Activated CD4-positive, alpha-beta T cell treated with anti-CD3 and anti-CD28 coated beads for 36 hours (primary cell): ENCODE results near the gene FAM217B. TPM values are rescaled to one million over a fixed set of nuclear protein-coding genes. Genes with fewer than 3 reads are reported as not detected.
A peak's percentile ranks its signal among the peaks of the same experiment; 100 is the strongest.

Experiments
- ATAC-seq: fragments of 200-7000 bp; cut with Tn5 transposase; one replicate; pipeline ENCODE4 v1.10.0; 2021; ENCODE audit warnings: mild to moderate bottlenecking, moderate library complexity
- CTCF ChIA-PET: fragments of 350-600 bp; sonication (Branson Sonifier 250); formaldehyde crosslinking; loops from one replicate; lab custom pipeline; 2021; ENCODE audit warnings: antibody characterized with exemption; lab: Charles Lee
- POLR2A ChIA-PET: fragments of 350-600 bp; sonication (Branson Sonifier 250); formaldehyde crosslinking; loops from one replicate; lab custom pipeline; 2021; ENCODE audit warnings: antibody characterized with exemption, inconsistent platforms; lab: Charles Lee
- DNase-seq: peaks from one replicate; pipeline ENCODE4 v3.0.0-alpha.2; 2020
- H3K27ac Mint-ChIP-seq: one replicate; pipeline ENCODE4 v1.8.0; 2021; ENCODE audit warnings: mixed read lengths
- H3K27me3 Mint-ChIP-seq: one replicate; pipeline ENCODE4 v1.8.0; 2021; ENCODE audit warnings: mixed read lengths
- H3K36me3 Mint-ChIP-seq: one replicate; pipeline ENCODE4 v1.8.0; 2021; ENCODE audit warnings: low read depth, mixed read lengths
- H3K4me1 Mint-ChIP-seq: one replicate; pipeline ENCODE4 v1.8.0; 2021; ENCODE audit warnings: mixed read lengths
- H3K4me3 Mint-ChIP-seq: one replicate; pipeline ENCODE4 v1.8.0; 2021; ENCODE audit warnings: mild to moderate bottlenecking, moderate library complexity, mixed read lengths
- H3K9me3 Mint-ChIP-seq: one replicate; pipeline ENCODE4 v1.8.0; 2021; ENCODE audit warnings: low read depth, mixed read lengths
- intact Hi-C, 2 experiments: fragments of 100-400 bp; cut with DNase I in 1 of 2; cut with micrococcal nuclease in 1 of 2; formaldehyde crosslinking; loops; one replicate each; pipeline versions ENCODE4 v1.14.2 to v1.15.1; 2022 to 2024; cut with DNase I, micrococcal nuclease
- total RNA-seq, 2 experiments: library from RNA; stranded (reverse); gene quantifications; one replicate each; pipeline ENCODE4 v1.2.3, GENCODE V29; 2021

Gene FAM217B
- total RNA-seq, 2 experiments from 2014 or later: 25.6 to 33.2 TPM

- H3K27me3 Mint-ChIP-seq: no peaks in the 10 kb centered on the region
- H3K4me3 Mint-ChIP-seq: no peak overlapping the region
- intact Hi-C loops: no loop called here
- POLR2A ChIA-PET: no interaction called here
- H3K27ac Mint-ChIP-seq: no peak overlapping the region
- DNase-seq (no peak), ATAC-seq (no peak)
- no peaks in the 10 kb centered on the region for H3K9me3 Mint-ChIP-seq
- H3K4me1 Mint-ChIP-seq: no peaks in the 10 kb centered on the region
- CTCF ChIA-PET: no interaction called here
- no peaks in the 10 kb centered on the region for H3K36me3 Mint-ChIP-seq
Measured at GRCh38 chr20:59976156-59976782, 36.1 kb downstream of the FAM217B start.

- no peak for DNase-seq
- POLR2A ChIA-PET: no interaction called here
- ATAC-seq: no peak
- Mint-ChIP-seq H3K9me3 (no peaks in the 10 kb centered on the region), H3K4me3 (no peak overlapping the region), H3K27ac (no peak overlapping the region), H3K27me3 (no peaks in the 10 kb centered on the region), H3K36me3 (no peaks in the 10 kb centered on the region), H3K4me1 (no peaks in the 10 kb centered on the region)
- CTCF ChIA-PET: no interaction called here
- intact Hi-C loops: no loop called here
Measured at GRCh38 chr20:59977086-59977485, 36.9 kb downstream of the FAM217B start.

DNA sequence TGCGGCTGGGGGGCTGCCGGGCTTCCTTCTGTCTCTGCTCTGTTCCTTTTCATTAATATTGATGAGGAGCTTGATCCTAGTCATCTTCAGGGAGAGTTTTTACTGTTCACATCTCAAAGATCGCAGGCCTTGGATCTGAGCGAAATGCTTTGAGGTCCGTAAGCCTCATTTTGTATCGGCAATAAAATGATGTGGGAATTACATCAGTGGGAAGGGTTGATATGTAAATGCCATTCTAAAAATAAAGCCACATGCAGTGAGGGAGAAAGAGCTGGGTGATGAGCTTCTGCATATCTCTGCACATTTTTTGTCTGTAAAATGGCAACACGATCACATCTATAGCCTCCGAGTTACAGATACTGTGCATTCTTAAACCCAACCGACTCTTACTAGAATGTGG is 42.9 kb downstream of the FAM217B start:
- intact Hi-C loops: no loop called here
- no peak for DNase-seq
- Mint-ChIP-seq H3K9me3 (no peaks in the 10 kb centered on the region), H3K27ac (no peak overlapping the region), H3K4me3 (no peak overlapping the region), H3K27me3 (no peaks in the 10 kb centered on the region), H3K4me1 (no peaks in the 10 kb centered on the region), H3K36me3 (no peaks in the 10 kb centered on the region)
- ChIA-PET POLR2A (no interaction called here), CTCF (no interaction called here)
- ATAC-seq: no peak

- intact Hi-C loops: no loop called here
- Mint-ChIP-seq H3K27ac (no peak overlapping the region), H3K4me3 (no peak overlapping the region), H3K27me3 (no peaks in the 10 kb centered on the region), H3K36me3 (no peaks in the 10 kb centered on the region), H3K9me3 (no peaks in the 10 kb centered on the region), H3K4me1 (no peaks in the 10 kb centered on the region)
- ChIA-PET CTCF (no interaction called here), POLR2A (no interaction called here)
- no peak for ATAC-seq
- DNase-seq: no peak
Measured at GRCh38 chr20:59984541-59984940, 44.4 kb downstream of the FAM217B start.

DNA sequence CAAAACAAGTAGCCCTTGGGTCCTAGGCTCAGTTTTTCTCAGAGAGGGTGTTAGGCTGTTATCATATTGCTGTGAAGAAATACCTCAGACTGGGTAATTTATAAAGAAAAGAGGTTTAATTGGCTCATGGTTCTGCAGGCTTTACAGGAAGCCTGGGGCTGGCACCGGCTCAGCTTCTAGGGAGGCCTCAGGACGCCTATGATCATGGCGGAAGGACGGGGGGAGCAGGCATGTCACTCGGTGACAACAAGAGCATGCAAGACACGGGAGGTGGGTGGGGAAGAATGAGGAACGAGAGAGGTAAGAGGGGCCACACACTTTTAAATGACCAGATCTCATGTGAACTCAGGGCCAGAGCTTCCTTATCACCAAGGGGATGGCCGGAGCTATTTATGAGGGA is 45.0 kb downstream of the FAM217B start:
- H3K27me3 Mint-ChIP-seq: no peaks in the 10 kb centered on the region
- ATAC-seq: no peak
- H3K27ac Mint-ChIP-seq: no peak overlapping the region
- no peaks in the 10 kb centered on the region for H3K4me1 Mint-ChIP-seq
- no peak for DNase-seq
- peaks cover 2% of the 10 kb centered on the region for H3K36me3 Mint-ChIP-seq
- no peak overlapping the region for H3K4me3 Mint-ChIP-seq
- POLR2A ChIA-PET: no interaction called here
- no peaks in the 10 kb centered on the region for H3K9me3 Mint-ChIP-seq
- intact Hi-C loops: no loop called here
- CTCF ChIA-PET: interaction anchor here (0.6 to 1.0 kb wide), 2 partner anchors 73 to 220 kb away, joined by 3 to 4 read pairs; no protein-coding TSS in a partner anchor

GRCh38 chr20:59985864-59986263 is 45.7 kb downstream of the FAM217B start:
- intact Hi-C loops: no loop called here
- DNase-seq (peak; percentile 27), ATAC-seq (no peak)
- ChIA-PET CTCF (interaction anchor here (0.6 to 1.0 kb wide), 2 partner anchors 72 to 219 kb away, joined by 3 to 4 read pairs; no protein-coding TSS in a partner anchor), POLR2A (no interaction called here)
- H3K9me3 Mint-ChIP-seq: no peaks in the 10 kb centered on the region
- H3K4me3 Mint-ChIP-seq: no peak overlapping the region
- H3K27ac Mint-ChIP-seq: no peak overlapping the region
- no peaks in the 10 kb centered on the region for H3K27me3 Mint-ChIP-seq
- no peaks in the 10 kb centered on the region for H3K4me1 Mint-ChIP-seq
- peaks cover 2% of the 10 kb centered on the region for H3K36me3 Mint-ChIP-seq

DNA sequence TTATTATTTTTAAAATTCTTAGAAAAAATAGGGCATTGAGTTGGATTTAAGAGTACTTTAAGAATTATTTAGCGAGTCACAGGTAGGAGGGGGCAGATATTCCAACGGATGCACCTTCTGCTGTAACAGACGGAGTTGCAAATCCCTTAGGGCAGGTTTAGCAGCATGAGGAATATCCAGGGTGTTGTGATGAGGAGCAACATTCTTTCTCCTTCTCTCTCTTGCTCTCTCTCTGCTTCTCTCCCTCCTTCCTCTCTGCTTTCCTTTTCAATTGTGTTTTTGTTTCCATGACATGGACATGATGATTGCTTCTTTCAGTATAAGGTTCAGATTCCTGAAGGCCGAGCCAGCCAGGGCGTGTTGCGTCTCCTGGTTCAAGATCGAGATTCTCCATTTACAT is 46.9 kb downstream of the FAM217B start:
- H3K36me3 Mint-ChIP-seq: peaks cover 2% of the 10 kb centered on the region
- no peak overlapping the region for H3K4me3 Mint-ChIP-seq
- CTCF ChIA-PET: no interaction called here
- ATAC-seq: no peak
- no peaks in the 10 kb centered on the region for H3K4me1 Mint-ChIP-seq
- H3K27ac Mint-ChIP-seq: no peak overlapping the region
- DNase-seq: no peak
- no peaks in the 10 kb centered on the region for H3K9me3 Mint-ChIP-seq
- intact Hi-C loops: no loop called here
- POLR2A ChIA-PET: no interaction called here
- H3K27me3 Mint-ChIP-seq: no peaks in the 10 kb centered on the region

DNA sequence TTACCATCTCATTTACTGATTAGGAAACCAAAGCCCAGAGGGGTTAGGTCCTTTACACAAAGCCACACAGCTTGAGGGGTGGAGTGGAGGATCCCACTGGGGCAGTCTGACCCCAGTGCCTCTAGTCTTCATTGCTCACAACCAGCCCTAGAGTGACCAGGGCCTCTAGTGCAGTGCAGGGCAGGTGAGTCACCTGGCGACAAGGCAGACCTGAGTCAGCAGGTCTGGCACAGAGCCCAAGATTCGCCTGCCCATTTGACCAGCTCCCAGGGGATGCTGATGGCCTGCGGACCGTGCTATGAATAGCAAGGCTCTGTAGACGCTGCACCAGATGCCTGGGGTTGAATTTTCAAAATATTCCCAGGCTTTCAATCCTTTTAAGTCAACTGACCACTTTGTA is 48.0 kb downstream of the FAM217B start:
- no peaks in the 10 kb centered on the region for H3K9me3 Mint-ChIP-seq

DNA sequence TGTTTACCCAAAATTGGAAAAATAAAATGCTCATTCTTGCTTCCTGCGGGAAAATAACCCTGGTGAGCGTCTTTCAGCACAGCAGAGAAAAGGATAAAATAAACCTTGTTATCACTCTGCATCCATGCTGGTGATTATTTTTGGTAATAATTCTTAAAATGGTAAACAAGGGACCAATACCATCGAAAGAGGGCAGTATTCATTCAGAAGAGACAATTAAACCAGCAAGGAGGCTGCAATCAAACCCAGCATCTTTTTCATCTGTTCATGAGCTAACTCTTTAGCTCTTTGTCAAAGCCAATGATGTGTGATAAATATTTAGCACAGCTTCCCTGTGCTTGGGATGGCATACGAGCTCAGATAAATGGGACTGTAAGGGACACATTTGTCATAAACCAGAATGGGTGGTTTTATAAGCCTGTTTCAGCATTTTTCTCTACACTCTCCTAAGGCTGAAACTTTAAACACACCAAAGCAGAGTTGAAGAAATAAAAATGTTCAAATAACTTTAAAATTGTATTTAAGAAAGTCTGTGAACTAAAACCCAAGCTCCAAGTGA is 52.4 kb downstream of the FAM217B start:
- no peak overlapping the region for H3K4me3 Mint-ChIP-seq
- ChIA-PET CTCF (no interaction called here), POLR2A (no interaction called here)
- DNase-seq (no peak), ATAC-seq (no peak)
- H3K9me3 Mint-ChIP-seq: no peaks in the 10 kb centered on the region
- intact Hi-C loops: no loop called here
- peaks cover 5% of the 10 kb centered on the region for H3K36me3 Mint-ChIP-seq
- no peak overlapping the region for H3K27ac Mint-ChIP-seq
- H3K4me1 Mint-ChIP-seq: peaks cover 3% of the 10 kb centered on the region
- peaks cover 3% of the 10 kb centered on the region for H3K27me3 Mint-ChIP-seq

More for the DNA sequence above, 48.0 kb downstream of the FAM217B start:
- Mint-ChIP-seq H3K36me3 (peaks cover 2% of the 10 kb centered on the region), H3K27me3 (no peaks in the 10 kb centered on the region), H3K27ac (no peak overlapping the region), H3K4me1 (no peaks in the 10 kb centered on the region), H3K4me3 (no peak overlapping the region)
- ATAC-seq: no peak
- DNase-seq: no peak
- POLR2A ChIA-PET: no interaction called here
- intact Hi-C loops: no loop called here
- CTCF ChIA-PET: interaction anchor here (0.8 kb wide), 1 partner anchor 29 kb away, joined by 4 read pairs; the partner anchor contains the start of gene CDH26

- no peaks in the 10 kb centered on the region for H3K9me3 Mint-ChIP-seq
- H3K36me3 Mint-ChIP-seq: peaks cover 5% of the 10 kb centered on the region
- ChIA-PET POLR2A (no interaction called here), CTCF (no interaction called here)
- no peak overlapping the region for H3K27ac Mint-ChIP-seq
- intact Hi-C loops: no loop called here
- no peak overlapping the region for H3K4me3 Mint-ChIP-seq
- ATAC-seq (no peak), DNase-seq (no peak)
- peaks cover 3% of the 10 kb centered on the region for H3K4me1 Mint-ChIP-seq
- H3K27me3 Mint-ChIP-seq: peaks cover 3% of the 10 kb centered on the region
Measured at GRCh38 chr20:59993736-59994430, 53.7 kb downstream of the FAM217B start.

DNA sequence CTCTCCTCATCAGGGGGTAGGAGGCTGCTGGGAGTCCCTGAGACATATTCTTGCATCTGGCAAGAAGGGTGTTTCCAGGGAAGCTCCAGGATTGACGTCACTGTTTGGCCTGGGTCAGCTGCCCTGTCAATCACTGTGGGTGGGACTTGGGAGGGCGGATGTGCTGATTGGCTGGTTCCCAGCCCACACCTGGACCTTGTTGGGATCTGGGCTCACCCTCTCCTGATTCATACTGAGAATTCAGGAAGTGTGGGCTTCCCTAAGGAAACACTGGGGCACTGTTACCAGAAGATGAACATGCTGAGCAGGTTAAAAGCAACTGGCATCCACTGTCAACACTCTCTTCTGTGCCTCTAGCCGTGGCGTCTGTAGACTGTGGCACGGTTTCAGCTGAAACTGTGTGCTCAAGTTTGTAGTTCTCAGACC is 54.5 kb downstream of the FAM217B start:
- DNase-seq: no peak
- intact Hi-C loops: no loop called here
- Mint-ChIP-seq H3K27me3 (peaks cover 3% of the 10 kb centered on the region), H3K4me1 (peaks cover 3% of the 10 kb centered on the region), H3K27ac (no peak overlapping the region), H3K4me3 (no peak overlapping the region), H3K9me3 (no peaks in the 10 kb centered on the region), H3K36me3 (peaks cover 5% of the 10 kb centered on the region)
- POLR2A ChIA-PET: no interaction called here
- CTCF ChIA-PET: no interaction called here
- no peak for ATAC-seq

DNA sequence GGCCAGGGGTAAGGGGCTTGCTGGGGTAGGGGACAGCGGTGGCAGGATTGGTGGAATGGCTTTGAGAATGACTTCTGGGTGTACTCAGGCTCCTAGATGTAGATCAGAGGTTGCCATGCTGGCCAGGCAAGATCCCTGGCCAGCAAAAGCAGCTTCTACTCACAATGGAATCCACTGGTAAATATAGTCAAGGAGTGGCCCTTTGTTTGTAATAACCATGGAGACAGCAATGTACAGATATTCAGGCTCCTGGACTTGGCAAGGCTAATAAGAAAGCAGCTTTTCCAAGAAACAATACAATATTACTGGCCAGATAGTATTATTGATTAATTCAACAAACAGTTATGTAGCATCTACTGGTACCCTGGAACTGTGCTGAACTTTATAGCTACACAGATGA is 55.9 kb downstream of the FAM217B start:
- POLR2A ChIA-PET: no interaction called here
- Mint-ChIP-seq H3K27me3 (peaks cover 3% of the 10 kb centered on the region), H3K27ac (no peak overlapping the region), H3K9me3 (no peaks in the 10 kb centered on the region), H3K36me3 (peaks cover 3% of the 10 kb centered on the region), H3K4me1 (peaks cover 3% of the 10 kb centered on the region), H3K4me3 (no peak overlapping the region)
- DNase-seq (no peak), ATAC-seq (no peak)
- CTCF ChIA-PET: no interaction called here
- intact Hi-C loops: no loop called here
